ENCODE measurements around the gene LRFN2.

DNA sequence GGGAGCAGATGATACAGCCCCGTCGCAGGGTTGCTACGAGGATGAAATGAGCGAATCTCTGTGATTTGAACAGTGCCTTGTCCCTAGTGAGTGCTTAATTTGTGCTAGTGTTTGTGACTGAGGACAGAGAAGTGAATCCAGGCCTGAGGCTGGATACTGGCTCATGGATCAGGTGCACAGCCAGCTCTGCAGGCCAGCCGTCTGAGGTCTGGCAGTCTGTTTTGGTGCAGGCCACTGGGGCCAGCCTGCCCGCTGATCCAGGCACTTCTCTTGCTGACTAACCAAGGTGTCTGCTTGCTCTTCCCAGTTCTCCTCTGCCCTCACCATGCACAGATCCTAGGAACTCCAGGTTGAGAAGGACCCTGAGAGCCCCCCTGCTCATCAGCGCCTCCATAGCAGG, 181.0 kb downstream of the LRFN2 start:
- TF ChIP-seq CTCF (IDR thresholded peaks at IDR 0.05): no peak
- TF ChIP-seq POLR2AphosphoS5 (IDR thresholded peaks at IDR 0.05): no peak

Data from breast epithelium (tissue), 3 donors.